ENCODE results near the gene GLI2. TPM values are rescaled to one million over a fixed set of nuclear protein-coding genes. Genes with fewer than 3 reads are reported as not detected.
A peak's percentile ranks its signal among the peaks of the same experiment; 100 is the strongest.

Gene GLI2
- total RNA-seq, 1 donor from 2014 or later = 16.2 TPM

DNA sequence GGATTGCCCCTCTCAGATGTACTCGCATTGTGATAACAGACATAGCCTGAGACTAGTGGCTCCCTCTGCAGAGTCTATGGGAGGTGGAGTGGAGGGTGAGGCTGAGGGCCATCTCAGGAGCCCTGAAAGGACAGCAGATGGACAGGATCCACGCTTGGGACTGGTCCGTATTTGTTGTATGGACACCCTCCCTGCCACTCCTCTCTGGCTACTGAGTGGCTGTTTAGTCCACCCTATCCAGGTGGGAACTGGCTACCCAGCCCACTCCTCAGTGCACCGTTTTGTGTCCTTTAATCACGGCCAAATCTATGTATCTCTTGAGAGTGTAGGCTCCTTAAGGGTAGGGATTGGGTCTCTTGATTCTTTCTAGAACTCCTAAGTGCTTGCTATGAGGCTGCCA lies 4.5 kb upstream of the GLI2 start:
- Histone ChIP-seq H3K27me3 (no peaks in the 10 kb centered on the region), H3K27ac (no peak overlapping the region), H3K36me3 (no peaks in the 10 kb centered on the region), H3K4me1 (peaks cover 20% of the 10 kb centered on the region), H3K4me3 (no peak overlapping the region), H3K9me3 (no peaks in the 10 kb centered on the region)
- intact Hi-C loops (cut with DNase I) = no loop called here
- peak; percentile 58 to 79 for DNase-seq (ENCODE audit: extremely low spot score in 2 of 2)
- TF ChIP-seq POLR2A (IDR thresholded peaks at IDR 0.05) (no peak), POLR2AphosphoS5 (IDR thresholded peaks at IDR 0.05; ENCODE audit: insufficient read depth in 1 of 2, low read depth in 1 of 2) (no peak)
- TF ChIP-seq, protein P1, sequence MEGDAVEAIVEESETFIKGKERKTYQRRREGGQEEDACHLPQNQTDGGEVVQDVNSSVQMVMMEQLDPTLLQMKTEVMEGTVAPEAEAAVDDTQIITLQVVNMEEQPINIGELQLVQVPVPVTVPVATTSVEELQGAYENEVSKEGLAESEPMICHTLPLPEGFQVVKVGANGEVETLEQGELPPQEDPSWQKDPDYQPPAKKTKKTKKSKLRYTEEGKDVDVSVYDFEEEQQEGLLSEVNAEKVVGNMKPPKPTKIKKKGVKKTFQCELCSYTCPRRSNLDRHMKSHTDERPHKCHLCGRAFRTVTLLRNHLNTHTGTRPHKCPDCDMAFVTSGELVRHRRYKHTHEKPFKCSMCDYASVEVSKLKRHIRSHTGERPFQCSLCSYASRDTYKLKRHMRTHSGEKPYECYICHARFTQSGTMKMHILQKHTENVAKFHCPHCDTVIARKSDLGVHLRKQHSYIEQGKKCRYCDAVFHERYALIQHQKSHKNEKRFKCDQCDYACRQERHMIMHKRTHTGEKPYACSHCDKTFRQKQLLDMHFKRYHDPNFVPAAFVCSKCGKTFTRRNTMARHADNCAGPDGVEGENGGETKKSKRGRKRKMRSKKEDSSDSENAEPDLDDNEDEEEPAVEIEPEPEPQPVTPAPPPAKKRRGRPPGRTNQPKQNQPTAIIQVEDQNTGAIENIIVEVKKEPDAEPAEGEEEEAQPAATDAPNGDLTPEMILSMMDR (IDR thresholded peaks at IDR 0.05) = no peak

DNA sequence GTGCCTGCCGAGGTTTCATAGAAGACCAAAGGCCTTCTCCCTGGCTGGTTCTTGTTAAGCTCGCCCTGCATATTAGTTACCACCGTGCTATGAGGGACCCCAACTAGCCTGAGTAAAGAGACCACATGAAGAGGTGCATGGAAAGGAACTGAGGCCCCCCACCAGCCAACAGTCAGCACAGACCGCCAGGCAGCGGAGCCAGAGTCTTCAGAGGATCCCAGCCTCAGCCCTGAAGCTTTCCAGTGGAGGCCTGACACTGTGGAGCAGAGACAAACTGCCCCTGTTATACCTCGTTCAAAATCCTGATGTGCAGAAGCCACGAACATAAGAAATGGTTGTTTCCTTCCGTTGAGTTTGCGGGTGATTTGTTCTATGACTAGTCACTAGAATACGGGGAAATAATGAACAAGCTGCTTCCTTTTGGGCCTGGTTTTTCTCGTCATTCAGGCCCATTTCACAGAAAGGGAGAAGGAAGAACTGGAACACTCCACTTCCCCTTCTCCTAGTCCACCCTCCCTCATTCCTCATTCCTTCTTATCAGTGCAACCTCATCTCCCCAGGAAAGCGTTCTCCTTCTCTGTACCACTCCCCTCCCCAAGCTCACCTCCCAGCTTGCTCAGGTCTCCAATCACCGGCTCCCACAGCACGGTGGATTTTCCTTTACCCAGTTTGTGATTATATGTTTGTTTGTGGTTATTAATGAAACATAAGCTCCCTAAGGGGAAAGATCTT lies 3.0 kb upstream of the GLI2 start:
- H3K27me3 ChIP-seq = no peaks in the 10 kb centered on the region
- H3K9me3 ChIP-seq = no peaks in the 10 kb centered on the region
- no peak overlapping the region for H3K27ac ChIP-seq
- no peak overlapping the region for H3K4me3 ChIP-seq
- peaks cover 35% of the 10 kb centered on the region for H3K4me1 ChIP-seq
- TF ChIP-seq POLR2A (IDR thresholded peaks at IDR 0.05) (no peak), POLR2AphosphoS5 (IDR thresholded peaks at IDR 0.05; ENCODE audit: insufficient read depth in 1 of 2, low read depth in 1 of 2) (no peak)
- intact Hi-C loops (cut with DNase I) = no loop called here
- DNase-seq (ENCODE audit: extremely low spot score in 2 of 2) = peak; percentile 65 to 88
- H3K36me3 ChIP-seq = no peaks in the 10 kb centered on the region

DNA sequence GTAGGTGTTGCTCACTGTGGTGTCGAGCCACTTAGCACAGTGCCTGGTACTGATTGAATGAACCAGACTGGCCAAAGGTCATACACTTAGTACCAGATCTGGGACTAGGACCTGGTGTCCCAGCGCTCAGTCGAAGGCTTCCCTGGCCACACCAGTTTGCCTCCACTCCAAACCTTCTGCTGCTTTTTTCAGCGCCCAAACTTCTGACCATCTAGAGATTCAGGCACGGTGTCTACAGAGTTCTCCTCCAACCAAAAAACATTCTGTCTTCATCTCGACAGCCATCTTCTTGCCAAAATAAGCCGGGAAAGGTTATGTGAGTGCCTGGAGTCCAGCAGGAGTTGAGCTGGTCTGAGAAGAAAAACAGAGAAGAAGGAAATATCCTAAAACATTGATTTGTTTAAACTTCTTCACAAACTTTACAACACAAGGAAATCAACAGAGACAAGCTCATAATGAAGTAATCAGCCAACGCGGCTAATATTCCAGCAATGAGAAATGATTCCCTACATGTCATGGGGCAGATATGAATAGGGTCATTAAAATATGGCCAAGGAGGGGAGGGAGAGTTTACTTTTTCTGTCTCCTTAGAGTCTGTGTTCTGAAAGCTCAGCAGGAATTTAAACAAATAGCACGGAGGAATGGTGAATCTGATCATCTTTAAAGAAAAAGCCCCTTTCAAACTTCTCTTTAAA lies 2.3 kb upstream of the GLI2 start:
- H3K27me3 ChIP-seq = no peaks in the 10 kb centered on the region
- H3K4me1 ChIP-seq = peaks cover 42% of the 10 kb centered on the region
- DNase-seq (ENCODE audit: extremely low spot score in 2 of 2) = peak; percentile 70 to 72
- no peak overlapping the region for H3K4me3 ChIP-seq
- no peaks in the 10 kb centered on the region for H3K36me3 ChIP-seq
- H3K9me3 ChIP-seq = no peaks in the 10 kb centered on the region
- no peak overlapping the region for H3K27ac ChIP-seq
- intact Hi-C loops (cut with DNase I) = no loop called here
- TF ChIP-seq, protein P1 (IDR thresholded peaks at IDR 0.05) = no peak
- no peak for TF ChIP-seq POLR2A (IDR thresholded peaks at IDR 0.05)
- TF ChIP-seq POLR2AphosphoS5 (IDR thresholded peaks at IDR 0.05; ENCODE audit: insufficient read depth in 1 of 2, low read depth in 1 of 2) = no peak

DNA sequence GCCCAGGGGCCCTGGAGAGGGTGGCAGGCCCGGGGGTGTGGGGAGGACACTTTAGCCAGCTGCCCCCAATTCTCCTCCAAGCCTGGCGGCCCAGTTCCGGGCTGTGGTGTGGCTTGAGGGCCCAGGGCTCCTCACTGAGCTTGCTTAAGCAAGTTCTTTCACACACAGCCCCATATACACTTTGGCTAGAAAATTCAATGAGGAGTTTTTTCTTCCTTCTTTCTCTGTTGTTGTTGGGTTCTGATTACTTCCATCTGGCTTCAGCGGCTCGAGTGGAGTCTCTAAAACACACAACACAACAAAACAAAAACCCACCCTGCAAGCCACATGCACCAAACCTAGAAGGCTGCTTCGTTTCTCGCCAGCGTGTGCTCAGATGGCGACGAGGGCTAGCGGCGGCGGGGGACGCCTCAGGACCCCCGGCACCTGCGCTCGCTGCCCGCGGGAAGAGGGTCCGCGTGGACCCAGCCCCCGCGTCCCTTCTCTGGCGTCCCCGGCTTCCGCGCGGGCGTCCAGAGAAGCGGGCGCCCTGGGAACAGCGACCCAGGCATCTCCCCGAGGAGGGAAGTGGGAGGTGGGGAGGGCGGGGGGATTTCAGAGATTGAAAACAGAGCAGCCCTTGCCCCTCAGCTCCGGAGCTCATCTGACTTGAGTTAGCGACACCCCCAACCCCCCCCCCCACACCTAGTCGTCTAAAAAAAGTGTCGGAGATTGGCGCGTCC lies 577 bp upstream of the GLI2 start:
- intact Hi-C loops (cut with DNase I) = no loop called here
- Histone ChIP-seq H3K27ac (peak overlapping the region; percentile 89), H3K4me1 (peaks cover 41% of the 10 kb centered on the region)

DNA sequence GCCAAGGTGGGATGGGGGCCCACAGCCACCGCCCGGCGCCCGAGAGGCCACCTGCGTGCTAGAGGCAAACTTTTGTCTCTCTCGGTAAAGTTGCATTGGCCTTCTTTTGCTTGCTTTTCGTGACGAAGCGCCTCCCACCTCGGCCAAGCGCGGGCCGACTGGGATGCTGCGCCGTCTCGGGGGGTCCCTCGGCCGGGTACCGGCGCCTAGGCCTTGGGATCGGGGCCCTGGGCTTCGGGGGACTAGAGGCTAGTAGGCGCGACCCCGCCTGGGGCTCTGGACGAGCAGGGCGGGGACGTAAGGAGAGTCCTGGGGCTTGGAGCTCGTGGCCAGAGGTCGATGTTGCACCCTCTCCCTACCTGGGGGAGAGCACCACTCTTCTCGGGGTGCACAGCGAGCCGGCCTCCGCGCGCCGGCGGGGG lies 545 bp downstream of the GLI2 start:
- TF ChIP-seq, protein P1 (IDR thresholded peaks at IDR 0.05) = no peak
- TF ChIP-seq POLR2AphosphoS5 (IDR thresholded peaks at IDR 0.05; ENCODE audit: insufficient read depth in 1 of 2, low read depth in 1 of 2) (no peak), POLR2A (IDR thresholded peaks at IDR 0.05) (no peak)
- no peaks in the 10 kb centered on the region for H3K27me3 ChIP-seq
- peak in 1 of 2 donors; percentile 86 for DNase-seq (ENCODE audit: extremely low spot score in 2 of 2)
- H3K9me3 ChIP-seq = no peaks in the 10 kb centered on the region
- intact Hi-C loops (cut with DNase I) = no loop called here
- H3K36me3 ChIP-seq = no peaks in the 10 kb centered on the region
- H3K4me3 ChIP-seq = peak overlapping the region; percentile 53 to 60
- H3K27ac ChIP-seq = peak overlapping the region; percentile 89
- H3K4me1 ChIP-seq = peaks cover 39% of the 10 kb centered on the region

More for the DNA sequence above, 577 bp upstream of the GLI2 start:
- Histone ChIP-seq H3K4me3 (peak overlapping the region; percentile 53 to 60), H3K9me3 (no peaks in the 10 kb centered on the region), H3K36me3 (no peaks in the 10 kb centered on the region), H3K27me3 (no peaks in the 10 kb centered on the region)
- TF ChIP-seq, protein P1 (IDR thresholded peaks at IDR 0.05) = no peak
- TF ChIP-seq POLR2AphosphoS5 (IDR thresholded peaks at IDR 0.05; ENCODE audit: insufficient read depth in 1 of 2, low read depth in 1 of 2) (no peak), POLR2A (IDR thresholded peaks at IDR 0.05) (no peak)
- DNase-seq (ENCODE audit: extremely low spot score in 2 of 2) = peak; percentile 46 to 84

Measured in vagina (tissue), 2 donors.